A549 (cell line): Measurements from ENCODE around the gene HTR3D. TPM values are rescaled to one million over a fixed set of nuclear protein-coding genes. Genes with fewer than 3 reads are reported as not detected.

Experiments
- ATAC-seq, 2 experiments: fragments of 200-7000 bp in 1 of 2; fragments of >200 bp in 1 of 2; cut with Nextera tagmentation in 1 of 2; cut with Tn5 transposase in 1 of 2; 3 replicates each; pipeline versions ENCODE4 v1.8.0 to v1.9.1; 2018 to 2020; ENCODE audit warnings: mild to moderate bottlenecking in 1 of 2, moderate library complexity in 1 of 2
- CTCF ChIA-PET: fragments of 300-600 bp; sonication (Branson Sonifier 250); formaldehyde crosslinking; extraction: SDS; loops from one replicate; lab custom pipeline; 2021; ENCODE audit warnings: antibody characterized with exemption, inconsistent platforms; lab: Yijun Ruan, JAX
- POLR2A ChIA-PET: fragments of 350-600 bp; formaldehyde crosslinking; extraction: SDS; loops from one replicate; lab custom pipeline; 2021; ENCODE audit warnings: antibody characterized with exemption, inconsistent platforms; lab: Yijun Ruan, JAX
- DNase-seq, 2 experiments: peaks; one replicate each; pipeline versions ENCODE4 v3.0.0 to v3.0.0-alpha.2; 2011 to 2016; ENCODE audit warnings: low read depth in 1 of 2, low spot score in 1 of 2
- FAIRE-seq: peaks from 2 replicates; lab custom pipeline; 2011; peaks lifted over from hg19 to GRCh38; lab: Jason Lieb, UNC
- H3K27ac ChIP-seq, 2 experiments: fragments of >200 bp; sonication (Bioruptor Twin); formaldehyde crosslinking; 3 replicates each; pipeline ENCODE4 v1.5.1; 2016 to 2017
- H3K4me1 ChIP-seq: fragments of >200 bp; sonication (Bioruptor Twin); formaldehyde crosslinking; 3 replicates; pipeline ENCODE4 v1.6.1; 2016
- H3K4me2 ChIP-seq: fragments of >200 bp; sonication (Bioruptor Twin); formaldehyde crosslinking; 3 replicates; pipeline ENCODE4 v1.6.1; 2016
- H3K4me3 ChIP-seq: fragments of >200 bp; sonication (Bioruptor Twin); formaldehyde crosslinking; 3 replicates; pipeline ENCODE4 v1.5.1; 2016
- H3K9me3 ChIP-seq: fragments of >200 bp; sonication (Bioruptor Twin); formaldehyde crosslinking; 3 replicates; pipeline ENCODE4 v1.6.1; 2016
- BHLHE40 ChIP-seq: IDR thresholded peaks from 2 replicates; pipeline ENCODE4 v1.6.1; 2012; ENCODE audit warnings: low read depth, low read length, inconsistent platforms
- CEBPB ChIP-seq, 2 experiments: fragments of >200 bp in 1 of 2; sonication (Bioruptor Twin) in 1 of 2; formaldehyde crosslinking in 1 of 2; IDR thresholded peaks; 2 replicates each; pipeline ENCODE4 v1.6.1; 2012 to 2016
- CHD2 ChIP-seq: fragments of 150-350 bp; IDR thresholded peaks from 2 replicates; pipeline ENCODE4 v1.6.1; 2014; ENCODE audit warnings: low read length; ENCODE audit not compliant: partially characterized antibody
- CHD4 ChIP-seq: fragments of 200-600 bp; sonication (generic); IDR thresholded peaks from 2 replicates; pipeline ENCODE4 v1.6.1; 2016; ENCODE audit warnings: antibody characterized with exemption, mild to moderate bottlenecking, borderline replicate concordance
- ELK1 ChIP-seq: fragments of 150-350 bp; IDR thresholded peaks from 2 replicates; pipeline ENCODE4 v1.6.1; 2014; ENCODE audit warnings: low read depth, mild to moderate bottlenecking, low read length
- ESRRA ChIP-seq: fragments of 150-350 bp; IDR thresholded peaks from 2 replicates; pipeline ENCODE4 v1.6.1; 2014; ENCODE audit warnings: mild to moderate bottlenecking, low read length, borderline replicate concordance
- FOSB ChIP-seq: fragments of 250-450 bp; sonication (Bioruptor Pico); IDR thresholded peaks from 2 replicates; pipeline ENCODE4 v1.5.0; 2020; ENCODE audit warnings: mild to moderate bottlenecking, moderate library complexity
- HDAC2 ChIP-seq: fragments of 200-600 bp; sonication (generic); IDR thresholded peaks from 2 replicates; pipeline ENCODE4 v1.6.1; 2016
- HOXA7 ChIP-seq: fragments of 250-450 bp; sonication (Bioruptor Pico); IDR thresholded peaks from 2 replicates; pipeline ENCODE4 v1.5.0; 2020; ENCODE audit warnings: mild to moderate bottlenecking, moderate library complexity
- JUN ChIP-seq, 2 experiments: fragments of >200 bp; sonication (Bioruptor Twin); formaldehyde crosslinking; IDR thresholded peaks; 2 replicates in 1 of 2; 3 replicates in 1 of 2; pipeline ENCODE4 v1.6.1; 2016 to 2017
- KDM1A ChIP-seq: fragments of 200-600 bp; sonication (generic); IDR thresholded peaks from 2 replicates; pipeline ENCODE4 v1.6.1; 2016; ENCODE audit warnings: low read depth, mild to moderate bottlenecking
- MYC ChIP-seq: IDR thresholded peaks from 2 replicates; pipeline ENCODE4 v1.6.1; 2012; ENCODE audit warnings: mild to moderate bottlenecking, inconsistent platforms, low read length, improper control_type of control experiment, borderline replicate concordance
- NFE2L2 ChIP-seq: fragments of 150-350 bp; conservative IDR thresholded peaks from 2 replicates; pipeline ENCODE4 v1.6.1; 2014; ENCODE audit warnings: low read length
- NR3C1 ChIP-seq: fragments of >200 bp; sonication (Bioruptor Twin); formaldehyde crosslinking; IDR thresholded peaks from 3 replicates; pipeline ENCODE4 v1.6.1; 2017
- PBX3 ChIP-seq: IDR thresholded peaks from 2 replicates; pipeline ENCODE4 v1.6.1; 2012
- PHF8 ChIP-seq: fragments of 200-600 bp; sonication (generic); IDR thresholded peaks from 2 replicates; pipeline ENCODE4 v1.6.1; 2016; ENCODE audit warnings: low read depth, mild to moderate bottlenecking, antibody characterized with exemption, moderate library complexity, borderline replicate concordance
- POLR2AphosphoS2 ChIP-seq: conservative IDR thresholded peaks from 2 replicates; pipeline ENCODE4 v1.6.1; 2012; ENCODE audit warnings: low read length, improper control_type of control experiment, inconsistent platforms
- RNF2 ChIP-seq: fragments of 200-600 bp; sonication (generic); IDR thresholded peaks from 2 replicates; pipeline ENCODE4 v1.6.1; 2016; ENCODE audit warnings: low read depth, mild to moderate bottlenecking, antibody characterized with exemption, moderate library complexity, borderline replicate concordance
- ZC3H11A ChIP-seq: fragments of 450-650 bp; IDR thresholded peaks from 2 replicates; pipeline ENCODE4 v1.6.1; 2014; ENCODE audit warnings: antibody characterized with exemption, mild to moderate bottlenecking
- ZFP36 ChIP-seq: fragments of 450-650 bp; IDR thresholded peaks from 2 replicates; pipeline ENCODE4 v1.6.1; 2014; ENCODE audit warnings: borderline replicate concordance; ENCODE audit not compliant: partially characterized antibody
- ZSCAN20 ChIP-seq: fragments of 250-450 bp; sonication (Bioruptor Pico); IDR thresholded peaks from 2 replicates; pipeline ENCODE4 v1.8.0; 2022; ENCODE audit warnings: mild to moderate bottlenecking, moderate library complexity
- WGBS: methylation state at CpG from one replicate; pipeline ENCODE4 v1.1.6; 2017; ENCODE audit errors: missing lambda C conversion rate; 5-methylcytosine and 5-hydroxymethylcytosine counted together
- polyA plus RNA-seq, 4 experiments: library from polyadenylated mRNA; depleted of rRNA in 3 of 4; stranded (reverse); fragments of >200 nt; fragmentation: RNase III in 1 of 4; extraction: RNeasy Plus Mini Kit Qiagen cat#74134 plus additional on column Dnase treatment in 1 of 4; gene quantifications; 2 replicates in 3 of 4; 3 replicates in 1 of 4; pipeline ENCODE4 v1.2.3, GENCODE V29; 2011 to 2017
- TF ChIP-seq, protein P1 (sequence below): fragments of >200 bp; sonication (Bioruptor Twin); formaldehyde crosslinking; IDR thresholded peaks from 3 replicates; pipeline ENCODE4 v1.6.1; 2016
- TF ChIP-seq, protein P2 (sequence below): fragments of 250-450 bp; sonication (Bioruptor Pico); IDR thresholded peaks from 2 replicates; pipeline ENCODE4 v1.5.0; 2020; ENCODE audit warnings: low read depth, mild to moderate bottlenecking, moderate library complexity
- TF ChIP-seq, protein P3 (sequence below): IDR thresholded peaks from 2 replicates; pipeline ENCODE4 v1.6.1; 2012

The HTR3D gene
- polyA plus RNA-seq, 2 of the 4 experiments (the other 2 are of a cell fraction): not detected

DNA sequence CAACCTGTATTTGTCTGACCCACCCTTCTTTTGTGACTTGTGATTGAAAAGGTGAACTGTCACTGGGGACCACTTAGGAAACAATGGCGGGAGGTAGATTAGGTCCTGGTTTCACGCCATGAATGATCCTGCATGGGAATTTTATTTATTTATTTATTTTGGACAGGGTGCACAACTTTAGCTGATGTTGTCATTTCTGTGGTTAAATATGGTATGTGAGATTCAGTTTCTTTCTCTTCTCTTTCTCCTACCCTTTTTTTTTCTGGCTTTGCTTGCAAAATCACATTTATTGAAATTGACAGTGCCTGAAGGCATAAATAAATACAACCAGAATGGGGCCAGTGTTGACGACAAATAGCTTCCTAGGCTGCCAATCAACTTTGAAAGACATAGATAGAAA lies 47.3 kb downstream of the HTR3D start:
- ATAC-seq: no peak
- TF ChIP-seq NFE2L2 (no peak), JUN (IDR thresholded peaks at IDR 0.05) (no peak), ZC3H11A (no peak), CEBPB (IDR thresholded peaks at IDR 0.05) (no peak), ZFP36 (no peak), POLR2AphosphoS2 (no peak), CHD2 (no peak)
- TF ChIP-seq, protein P1, sequence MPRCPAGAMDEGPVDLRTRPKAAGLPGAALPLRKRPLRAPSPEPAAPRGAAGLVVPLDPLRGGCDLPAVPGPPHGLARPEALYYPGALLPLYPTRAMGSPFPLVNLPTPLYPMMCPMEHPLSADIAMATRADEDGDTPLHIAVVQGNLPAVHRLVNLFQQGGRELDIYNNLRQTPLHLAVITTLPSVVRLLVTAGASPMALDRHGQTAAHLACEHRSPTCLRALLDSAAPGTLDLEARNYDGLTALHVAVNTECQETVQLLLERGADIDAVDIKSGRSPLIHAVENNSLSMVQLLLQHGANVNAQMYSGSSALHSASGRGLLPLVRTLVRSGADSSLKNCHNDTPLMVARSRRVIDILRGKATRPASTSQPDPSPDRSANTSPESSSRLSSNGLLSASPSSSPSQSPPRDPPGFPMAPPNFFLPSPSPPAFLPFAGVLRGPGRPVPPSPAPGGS: no peak
- TF ChIP-seq, protein P2, sequence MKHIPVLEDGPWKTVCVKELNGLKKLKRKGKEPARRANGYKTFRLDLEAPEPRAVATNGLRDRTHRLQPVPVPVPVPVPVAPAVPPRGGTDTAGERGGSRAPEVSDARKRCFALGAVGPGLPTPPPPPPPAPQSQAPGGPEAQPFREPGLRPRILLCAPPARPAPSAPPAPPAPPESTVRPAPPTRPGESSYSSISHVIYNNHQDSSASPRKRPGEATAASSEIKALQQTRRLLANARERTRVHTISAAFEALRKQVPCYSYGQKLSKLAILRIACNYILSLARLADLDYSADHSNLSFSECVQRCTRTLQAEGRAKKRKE: no peak
- Histone ChIP-seq H3K4me2 (no peak overlapping the region), H3K4me1 (no peaks in the 10 kb centered on the region), H3K27ac (no peak overlapping the region), H3K4me3 (no peak overlapping the region), H3K9me3 (no peaks in the 10 kb centered on the region)
- ChIA-PET CTCF (no interaction called here), POLR2A (no interaction called here)
- 87% methylated on average over 3 of the region's 3 CpGs for WGBS
- FAIRE-seq: no peak
- DNase-seq: no peak

DNA sequence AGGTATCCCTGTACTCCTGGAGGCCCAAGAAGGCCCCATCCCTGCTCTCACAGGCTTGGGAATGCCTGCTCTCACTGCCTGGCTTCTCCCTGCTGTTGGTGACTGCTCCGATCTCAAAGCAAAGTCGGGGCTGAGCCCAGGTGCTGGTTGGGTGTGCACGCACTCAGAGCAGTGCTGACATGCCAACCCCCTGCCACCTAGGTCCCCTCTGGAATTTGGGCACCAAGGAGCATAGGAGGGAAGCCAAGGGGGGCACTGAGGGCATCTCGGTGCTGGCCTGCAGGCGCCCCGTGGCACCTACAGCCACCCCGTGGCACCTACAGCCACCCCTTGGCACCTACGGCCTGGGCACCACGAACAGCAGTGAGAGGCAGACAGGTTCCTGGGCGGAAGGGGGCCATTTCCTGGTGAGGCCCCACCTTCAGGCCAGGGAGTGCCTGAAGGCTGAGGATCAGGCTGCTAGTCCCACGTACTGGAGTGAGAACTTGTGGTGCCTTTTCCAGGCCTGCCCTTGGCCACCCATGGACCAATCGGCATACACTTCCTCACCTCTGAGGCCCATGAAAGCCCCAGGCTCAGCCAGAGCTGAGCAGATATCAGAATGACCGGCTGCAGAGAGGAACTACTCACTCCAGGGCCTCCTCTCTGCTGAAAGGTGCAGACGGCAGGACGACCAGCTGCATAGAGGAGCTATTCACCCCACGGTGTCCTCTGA lies 49.7 kb downstream of the HTR3D start:
- Histone ChIP-seq H3K4me3 (no peak overlapping the region), H3K9me3 (no peaks in the 10 kb centered on the region), H3K4me1 (no peaks in the 10 kb centered on the region), H3K27ac (no peak overlapping the region), H3K4me2 (no peak overlapping the region)
- FAIRE-seq (no peak), DNase-seq (no peak), ATAC-seq (no peak)
- no peak for TF ChIP-seq ESRRA
- TF ChIP-seq NR3C1: no peak
- no peak for TF ChIP-seq ZFP36
- no peak for TF ChIP-seq MYC
- no peak for TF ChIP-seq HOXA7 (CRISPR knock-in tag)
- TF ChIP-seq HDAC2: no peak
- no peak for TF ChIP-seq ZSCAN20 (CRISPR knock-in tag)
- TF ChIP-seq BHLHE40: no peak
- TF ChIP-seq FOSB: no peak
- no peak for TF ChIP-seq KDM1A
- no peak for TF ChIP-seq PBX3
- TF ChIP-seq, protein P3, sequence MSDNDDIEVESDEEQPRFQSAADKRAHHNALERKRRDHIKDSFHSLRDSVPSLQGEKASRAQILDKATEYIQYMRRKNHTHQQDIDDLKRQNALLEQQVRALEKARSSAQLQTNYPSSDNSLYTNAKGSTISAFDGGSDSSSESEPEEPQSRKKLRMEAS: no peak
- no peak for TF ChIP-seq CHD4
- no peak for TF ChIP-seq ELK1
- TF ChIP-seq RNF2: no peak
- TF ChIP-seq PHF8: no peak
- CTCF ChIA-PET: no interaction called here
- WGBS: 46% methylated on average over 5 of the region's 16 CpGs
- POLR2A ChIA-PET: no interaction called here
